Skeletal muscle satellite cell (primary cell): ENCODE measurements around the gene RAB28.
A peak's percentile ranks its signal among the peaks of the same experiment; 100 is the strongest.

Experiments used
- H3K27me3 ChIP-seq: 2 replicates; pipeline ENCODE4 v1.7.0; 2013; ENCODE audit warnings: low read length; ENCODE audit not compliant: control insufficient read depth, insufficient read depth
- H3K36me3 ChIP-seq: 2 replicates; pipeline ENCODE4 v1.7.0; 2013; ENCODE audit warnings: mild to moderate bottlenecking, control low read depth, low read length; ENCODE audit not compliant: insufficient read depth
- H3K4me1 ChIP-seq: 2 replicates; pipeline ENCODE4 v1.7.0; 2013; ENCODE audit warnings: low read length; ENCODE audit not compliant: control insufficient read depth, insufficient read depth
- H3K4me2 ChIP-seq: 2 replicates; pipeline ENCODE4 v1.7.0; 2013; ENCODE audit warnings: mild to moderate bottlenecking, low read length
- H3K4me3 ChIP-seq: 2 replicates; pipeline ENCODE4 v1.7.0; 2013; ENCODE audit warnings: low read length
- H3K9ac ChIP-seq: 2 replicates; pipeline ENCODE4 v1.7.0; 2013; ENCODE audit warnings: mild to moderate bottlenecking, low read depth, low read length, moderate library complexity
- H3K9me3 ChIP-seq: replicated peaks from 2 replicates; pipeline ENCODE4 v1.7.0; 2013; ENCODE audit warnings: mild to moderate bottlenecking, control low read depth, low read length

The RAB28 gene

DNA sequence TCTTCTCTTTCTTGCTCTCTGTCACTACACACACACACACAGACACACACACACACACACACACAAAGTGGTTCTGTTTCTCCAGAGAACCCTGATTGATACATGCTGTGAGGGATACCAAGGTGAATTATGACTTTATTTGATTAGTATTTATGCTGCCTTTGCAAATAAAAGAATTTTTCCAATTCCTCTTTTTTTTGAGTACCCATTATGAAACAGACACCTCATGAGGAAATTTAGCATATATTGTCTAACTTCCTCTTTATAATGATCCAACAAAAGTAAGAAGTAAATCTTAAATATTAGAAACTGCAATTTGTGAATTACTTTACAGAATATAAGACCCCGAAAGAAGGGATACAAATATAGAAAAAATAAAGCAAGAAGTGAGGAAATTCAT, 14.3 kb upstream of the RAB28 start:
- H3K9ac ChIP-seq: no peak overlapping the region
- no peaks in the 10 kb centered on the region for H3K9me3 ChIP-seq
- H3K4me1 ChIP-seq: no peaks in the 10 kb centered on the region
- no peak overlapping the region for H3K4me2 ChIP-seq
- no peak overlapping the region for H3K4me3 ChIP-seq
- H3K27me3 ChIP-seq: peaks cover 65% of the 10 kb centered on the region
- no peaks in the 10 kb centered on the region for H3K36me3 ChIP-seq

DNA sequence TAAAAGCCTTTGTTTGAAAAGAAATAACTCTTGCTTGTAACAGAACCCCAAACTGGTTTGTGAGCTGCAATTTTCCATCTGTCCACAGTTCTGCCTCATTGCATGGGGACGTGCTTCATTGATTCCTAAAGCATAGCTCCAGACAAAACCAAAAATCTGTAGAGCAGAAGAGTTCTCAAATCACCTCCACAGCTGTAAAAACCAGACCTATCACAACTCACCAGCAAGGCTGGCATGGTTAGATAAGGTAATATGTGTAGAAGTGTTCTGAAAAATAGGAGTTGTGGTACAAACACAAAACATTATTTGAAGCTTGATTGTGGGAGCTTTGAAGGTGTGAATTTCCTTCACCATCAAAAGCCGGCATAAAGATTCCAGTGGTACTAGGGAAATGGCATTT, 12.5 kb upstream of the RAB28 start:
- Histone ChIP-seq H3K27me3 (peaks cover 58% of the 10 kb centered on the region), H3K9me3 (no peaks in the 10 kb centered on the region), H3K4me2 (no peak overlapping the region)

DNA sequence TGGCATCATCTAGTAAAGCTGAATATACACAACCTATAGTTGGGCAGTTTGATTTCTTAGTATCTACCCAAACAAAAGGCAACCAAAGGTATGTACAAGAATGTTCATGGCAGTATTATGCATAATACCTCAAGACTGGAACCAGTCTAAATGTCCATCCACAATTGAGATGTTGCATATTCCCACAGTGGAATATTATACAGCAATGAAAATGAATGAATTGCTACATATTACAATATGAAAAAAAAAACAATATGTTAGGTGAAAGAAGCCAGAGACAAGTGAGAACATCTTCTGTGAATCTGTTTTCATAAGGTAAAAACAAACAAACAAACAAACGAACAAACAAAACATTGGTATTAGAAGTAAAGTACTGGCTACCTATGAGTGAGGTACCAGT, 11.6 kb upstream of the RAB28 start:
- H3K4me3 ChIP-seq: no peak overlapping the region
- H3K9me3 ChIP-seq: no peaks in the 10 kb centered on the region
- no peaks in the 10 kb centered on the region for H3K4me1 ChIP-seq
- peaks cover 54% of the 10 kb centered on the region for H3K27me3 ChIP-seq
- H3K36me3 ChIP-seq: no peaks in the 10 kb centered on the region
- H3K4me2 ChIP-seq: no peak overlapping the region
- H3K9ac ChIP-seq: no peak overlapping the region

More for the DNA sequence above, 12.5 kb upstream of the RAB28 start:
- Histone ChIP-seq H3K4me3 (no peak overlapping the region), H3K9ac (no peak overlapping the region), H3K36me3 (no peaks in the 10 kb centered on the region), H3K4me1 (no peaks in the 10 kb centered on the region)

DNA sequence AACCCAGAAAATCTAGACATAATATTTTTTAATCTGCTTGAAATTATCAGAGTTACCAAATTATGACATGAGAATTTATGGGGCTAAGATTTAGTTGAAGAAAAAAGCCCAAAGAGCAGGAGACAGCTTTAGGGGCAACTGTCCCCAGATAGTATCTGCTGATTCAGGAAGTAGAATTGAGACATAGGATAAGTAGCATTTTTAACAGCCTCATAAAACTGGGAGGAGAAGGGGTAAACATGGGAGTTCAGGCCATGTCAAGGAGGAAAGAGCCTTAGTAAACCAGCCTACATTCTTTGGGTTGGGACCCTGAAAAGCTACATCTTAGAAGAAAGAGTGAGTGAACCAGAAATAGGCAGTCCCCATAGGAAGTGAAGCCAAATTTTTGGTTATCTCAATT, 9.7 kb upstream of the RAB28 start:
- H3K4me3 ChIP-seq: no peak overlapping the region
- no peaks in the 10 kb centered on the region for H3K4me1 ChIP-seq
- H3K4me2 ChIP-seq: no peak overlapping the region
- H3K27me3 ChIP-seq: peaks cover 38% of the 10 kb centered on the region
- H3K36me3 ChIP-seq: no peaks in the 10 kb centered on the region
- H3K9me3 ChIP-seq: no peaks in the 10 kb centered on the region
- no peak overlapping the region for H3K9ac ChIP-seq

DNA sequence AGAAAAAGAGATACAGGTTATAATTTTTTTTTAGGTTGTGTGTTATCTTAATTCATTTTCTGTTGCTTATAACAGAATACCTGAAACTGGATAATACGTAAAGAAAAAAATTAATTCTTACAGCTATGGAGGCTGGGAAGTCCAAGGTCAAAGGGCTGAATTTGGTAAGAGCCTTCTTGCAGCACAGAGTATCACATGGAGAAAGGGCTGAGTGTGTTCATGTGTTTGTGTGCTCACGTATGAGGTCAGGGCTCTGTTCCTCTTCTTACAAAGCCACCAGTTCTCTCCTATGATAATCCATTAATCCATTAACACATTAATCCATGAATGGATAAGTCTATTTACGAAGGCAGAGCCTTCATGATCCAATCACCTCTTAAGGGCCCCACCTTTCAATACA, 8.6 kb upstream of the RAB28 start:
- no peaks in the 10 kb centered on the region for H3K36me3 ChIP-seq
- H3K4me1 ChIP-seq: no peaks in the 10 kb centered on the region
- no peak overlapping the region for H3K4me3 ChIP-seq
- no peak overlapping the region for H3K9ac ChIP-seq
- peaks cover 28% of the 10 kb centered on the region for H3K27me3 ChIP-seq
- no peaks in the 10 kb centered on the region for H3K9me3 ChIP-seq
- no peak overlapping the region for H3K4me2 ChIP-seq

GRCh38 chr4:13484749-13485221, 645 bp upstream of the RAB28 start:
- no peaks in the 10 kb centered on the region for H3K27me3 ChIP-seq
- no peaks in the 10 kb centered on the region for H3K36me3 ChIP-seq
- peaks cover 20% of the 10 kb centered on the region for H3K4me1 ChIP-seq
- H3K4me2 ChIP-seq: peak overlapping the region; percentile 89
- H3K9me3 ChIP-seq: no peaks in the 10 kb centered on the region
- H3K4me3 ChIP-seq: peak overlapping the region; percentile 74
- peak overlapping the region; percentile 95 for H3K9ac ChIP-seq

GRCh38 chr4:13483768-13484121, 395 bp downstream of the RAB28 start:
- no peaks in the 10 kb centered on the region for H3K9me3 ChIP-seq
- peak overlapping the region; percentile 89 for H3K4me2 ChIP-seq
- H3K36me3 ChIP-seq: no peaks in the 10 kb centered on the region
- H3K4me1 ChIP-seq: peaks cover 20% of the 10 kb centered on the region
- peak overlapping the region; percentile 74 for H3K4me3 ChIP-seq
- peak overlapping the region; percentile 95 for H3K9ac ChIP-seq
- H3K27me3 ChIP-seq: no peaks in the 10 kb centered on the region

DNA sequence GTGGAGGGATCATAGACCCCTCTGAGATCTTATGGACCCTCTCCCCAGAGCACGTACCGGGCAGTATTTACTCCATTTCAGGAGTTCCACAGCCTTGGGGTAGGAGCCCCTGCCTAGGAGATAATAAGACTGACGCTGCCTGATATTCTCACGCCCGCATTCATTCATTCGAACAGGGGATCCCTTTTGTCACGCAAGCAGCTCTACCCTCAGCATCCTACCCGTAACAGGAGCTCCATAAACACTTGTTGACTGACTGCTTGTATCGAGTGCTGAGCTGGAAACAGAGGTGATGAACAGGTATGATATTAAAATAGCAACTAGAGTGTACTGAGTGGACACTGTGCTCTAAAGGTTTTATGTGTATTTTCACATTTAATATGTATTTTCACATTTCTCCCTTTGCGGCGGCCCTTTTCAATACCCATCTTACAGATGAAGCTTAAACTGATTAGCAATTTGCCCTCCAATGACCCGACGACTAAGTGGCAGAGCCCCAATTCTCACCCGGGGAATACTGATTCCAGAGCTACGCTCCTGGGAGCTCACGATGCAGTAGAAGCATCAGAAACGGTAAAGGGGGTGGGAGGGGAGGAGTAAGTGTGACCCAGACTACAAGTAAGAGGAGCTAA, 888 bp downstream of the RAB28 start:
- Histone ChIP-seq H3K27me3 (no peaks in the 10 kb centered on the region), H3K4me3 (peak overlapping the region; percentile 74), H3K36me3 (no peaks in the 10 kb centered on the region), H3K4me2 (peak overlapping the region; percentile 89), H3K9ac (peak overlapping the region; percentile 95), H3K4me1 (peaks cover 20% of the 10 kb centered on the region), H3K9me3 (no peaks in the 10 kb centered on the region)

- Histone ChIP-seq H3K9me3 (no peaks in the 10 kb centered on the region), H3K4me2 (peak overlapping the region; percentile 16), H3K4me3 (no peak overlapping the region), H3K4me1 (peaks cover 20% of the 10 kb centered on the region), H3K36me3 (no peaks in the 10 kb centered on the region), H3K27me3 (no peaks in the 10 kb centered on the region), H3K9ac (no peak overlapping the region)
Measured at GRCh38 chr4:13481569-13481968, 2.6 kb downstream of the RAB28 start.

- peaks cover 15% of the 10 kb centered on the region for H3K4me1 ChIP-seq
- no peaks in the 10 kb centered on the region for H3K36me3 ChIP-seq
- no peaks in the 10 kb centered on the region for H3K9me3 ChIP-seq
- no peak overlapping the region for H3K4me2 ChIP-seq
- no peak overlapping the region for H3K9ac ChIP-seq
- H3K27me3 ChIP-seq: no peaks in the 10 kb centered on the region
- no peak overlapping the region for H3K4me3 ChIP-seq
Measured at GRCh38 chr4:13478707-13479106, 5.4 kb downstream of the RAB28 start.

DNA sequence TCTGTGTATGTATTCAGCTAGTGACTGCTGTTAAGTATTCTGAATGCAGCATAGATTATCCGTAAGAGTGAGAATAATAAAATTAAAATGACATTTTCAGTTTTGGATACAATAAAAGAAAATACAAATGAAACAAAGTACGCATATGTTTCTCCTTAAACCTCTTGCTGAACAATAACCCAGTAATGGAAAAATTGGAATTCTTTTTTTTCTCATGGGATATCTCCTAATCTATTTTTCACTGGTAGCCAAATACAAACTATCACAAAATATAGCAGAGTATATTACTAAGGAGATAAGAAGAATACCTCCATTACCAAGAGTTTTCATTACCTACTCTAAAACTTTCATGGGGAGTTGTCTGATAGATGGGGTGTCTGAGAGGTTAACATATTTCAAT, 6.0 kb downstream of the RAB28 start:
- H3K4me3 ChIP-seq: no peak overlapping the region
- no peak overlapping the region for H3K9ac ChIP-seq
- H3K9me3 ChIP-seq: no peaks in the 10 kb centered on the region
- H3K4me1 ChIP-seq: peaks cover 12% of the 10 kb centered on the region
- no peaks in the 10 kb centered on the region for H3K36me3 ChIP-seq
- H3K4me2 ChIP-seq: no peak overlapping the region
- no peaks in the 10 kb centered on the region for H3K27me3 ChIP-seq

DNA sequence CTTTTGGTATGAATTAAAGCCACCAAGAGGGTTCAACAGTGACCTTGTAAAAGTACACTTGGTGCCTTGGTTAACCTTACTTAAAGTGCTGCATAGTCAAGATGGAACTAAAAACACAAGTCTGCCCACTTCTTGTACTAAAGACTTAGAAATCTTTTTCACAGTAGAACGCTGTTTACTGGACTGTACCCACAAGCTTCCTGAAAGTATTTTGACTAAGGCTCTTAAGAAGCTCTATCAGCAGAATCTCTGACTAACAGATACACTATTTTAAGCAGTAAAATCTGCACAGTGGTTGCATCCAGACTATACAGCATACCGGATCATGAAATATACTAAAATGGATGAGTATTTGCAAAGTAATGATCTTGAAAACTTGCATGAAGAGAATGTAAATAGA, 7.2 kb downstream of the RAB28 start:
- no peak overlapping the region for H3K4me2 ChIP-seq
- no peaks in the 10 kb centered on the region for H3K36me3 ChIP-seq
- no peak overlapping the region for H3K9ac ChIP-seq
- peaks cover 3% of the 10 kb centered on the region for H3K4me1 ChIP-seq
- H3K9me3 ChIP-seq: no peaks in the 10 kb centered on the region
- H3K4me3 ChIP-seq: no peak overlapping the region
- H3K27me3 ChIP-seq: no peaks in the 10 kb centered on the region
